Measurements from ENCODE around the gene HLX. TPM values are rescaled to one million over a fixed set of nuclear protein-coding genes. Genes with fewer than 3 reads are reported as not detected.

Gene HLX
- total RNA-seq, 1 experiment from 2014 or later, result 1.8 TPM

GRCh38 chr1:220893701-220894024, 14.4 kb downstream of the HLX start:
- CTCF ChIA-PET, result no interaction called here
- POLR2A ChIA-PET, result no interaction called here
- no peak overlapping the region for H2AFZ ChIP-seq (ENCODE audit: low read depth, low read length, poor library complexity, severe bottlenecking)
- BruUV-seq (replicated peaks), result no TSS peak
- H3K27me3 ChIP-seq (ENCODE audit: insufficient read depth, low read length), result no peaks in the 10 kb centered on the region
- RAD21 ChIA-PET (ENCODE audit: low non-redundant PET in 1 of 2, low total read pairs in 2 of 2, uncharacterized antibody in 2 of 2, unreplicated experiment in 2 of 2), result no interaction called here
- DNase-seq (ENCODE audit: low read depth, low spot score) (no peak), ATAC-seq (no peak)
- no peak overlapping the region for H3K4me3 ChIP-seq (replicated peaks in 1 of 2; ENCODE audit: low read depth in 1 of 2, low read length in 2 of 2)
- H3K4me1 ChIP-seq (ENCODE audit: control insufficient read depth in 1 of 2, insufficient read depth in 2 of 2, low read length in 2 of 2), result no peaks in the 10 kb centered on the region
- no peaks in the 10 kb centered on the region for H3K9me3 ChIP-seq (ENCODE audit: control insufficient read depth in 1 of 2, insufficient read depth in 1 of 2, low read depth in 1 of 2, low read length in 2 of 2)
- H3K9me2 ChIP-seq (ENCODE audit: insufficient read depth), result no peaks in the 10 kb centered on the region
- no peaks in the 10 kb centered on the region for H3K36me3 ChIP-seq (ENCODE audit: control insufficient read depth in 1 of 2, insufficient read depth in 2 of 2, low read length in 2 of 2)
- no peak overlapping the region for H3K27ac ChIP-seq (ENCODE audit: low read depth, low read length)
- no peaks in the 10 kb centered on the region for H4K20me1 ChIP-seq (ENCODE audit: insufficient read depth)
- no peaks in the 10 kb centered on the region for H3K79me2 ChIP-seq (ENCODE audit: insufficient read depth, low read length)
- no peak overlapping the region for H3K9ac ChIP-seq (ENCODE audit: low read length)
- intact Hi-C loops (cut with micrococcal nuclease), result no loop called here
- TF ChIP-seq CBX3 (IDR thresholded peaks at IDR 0.05; ENCODE audit: low read depth) (no peak), ZFX (IDR thresholded peaks at IDR 0.05) (no peak), EZH2 (IDR thresholded peaks at IDR 0.05) (no peak), CEBPB (IDR thresholded peaks at IDR 0.05; ENCODE audit: low read depth) (no peak)
- H3K4me2 ChIP-seq (ENCODE audit: low read length), result no peak overlapping the region

GRCh38 chr1:220894025-220894923, 15.0 kb downstream of the HLX start:
- ATAC-seq, result no peak
- H3K27me3 ChIP-seq (ENCODE audit: insufficient read depth, low read length), result no peaks in the 10 kb centered on the region
- no peak overlapping the region for H3K27ac ChIP-seq (ENCODE audit: low read depth, low read length)
- TF ChIP-seq ZNF274 (IDR thresholded peaks at IDR 0.05; ENCODE audit: low read depth, low read length), result no peak
- no peak for TF ChIP-seq SRF (IDR thresholded peaks at IDR 0.05; ENCODE audit: low read depth)
- no peak for TF ChIP-seq JUND (IDR thresholded peaks at IDR 0.05)
- no peak for TF ChIP-seq CBX3 (IDR thresholded peaks at IDR 0.05; ENCODE audit: low read depth)
- TF ChIP-seq ZBTB33 (IDR thresholded peaks at IDR 0.05; ENCODE audit: extremely low read depth, insufficient replicate concordance, low read length), result no peak
- no peak for TF ChIP-seq ELF1 (IDR thresholded peaks at IDR 0.05; ENCODE audit: borderline replicate concordance, low read depth)
- no peak for TF ChIP-seq FOSL1 (IDR thresholded peaks at IDR 0.05; ENCODE audit: low read depth)
- no peak for TF ChIP-seq ZFX (IDR thresholded peaks at IDR 0.05)
- TF ChIP-seq ATF3 (IDR thresholded peaks at IDR 0.05), result no peak
- TF ChIP-seq POLR2A (IDR thresholded peaks at IDR 0.05; ENCODE audit: borderline replicate concordance, extremely low read depth, insufficient read depth, insufficient read length), result no peak
- TF ChIP-seq YY1 (IDR thresholded peaks at IDR 0.05; ENCODE audit: extremely low read depth, insufficient replicate concordance, low read depth, low read length), result no peak
- TF ChIP-seq TCF7L2 (IDR thresholded peaks at IDR 0.05; ENCODE audit: borderline replicate concordance, extremely low read depth, insufficient read depth, insufficient read length), result no peak
- TF ChIP-seq SIN3A (IDR thresholded peaks at IDR 0.05; ENCODE audit: low read depth), result no peak
- TF ChIP-seq RAD21 (IDR thresholded peaks at IDR 0.05; ENCODE audit: low read depth), result no peak
- TF ChIP-seq CEBPB (IDR thresholded peaks at IDR 0.05; ENCODE audit: low read depth), result no peak
- no peak for TF ChIP-seq SP1 (IDR thresholded peaks at IDR 0.05; ENCODE audit: low read depth)
- TF ChIP-seq EGR1 (IDR thresholded peaks at IDR 0.05; ENCODE audit: low read depth), result no peak
- no peaks in the 10 kb centered on the region for H3K9me3 ChIP-seq (ENCODE audit: control insufficient read depth in 1 of 2, insufficient read depth in 1 of 2, low read depth in 1 of 2, low read length in 2 of 2)
- intact Hi-C loops (cut with micrococcal nuclease), result no loop called here
- no peaks in the 10 kb centered on the region for H4K20me1 ChIP-seq (ENCODE audit: insufficient read depth)
- no peak overlapping the region for H3K4me3 ChIP-seq (replicated peaks in 1 of 2; ENCODE audit: low read depth in 1 of 2, low read length in 2 of 2)
- ChIA-PET POLR2A (no interaction called here), CTCF (no interaction called here), RAD21 (ENCODE audit: low non-redundant PET in 1 of 2, low total read pairs in 2 of 2, uncharacterized antibody in 2 of 2, unreplicated experiment in 2 of 2) (no interaction called here)
- no peak overlapping the region for H3K4me2 ChIP-seq (ENCODE audit: low read length)
- DNase-seq (ENCODE audit: low read depth, low spot score), result no peak
- no peak overlapping the region for H3K9ac ChIP-seq (ENCODE audit: low read length)
- no TSS peak for BruUV-seq (replicated peaks)
- no peaks in the 10 kb centered on the region for H3K4me1 ChIP-seq (ENCODE audit: control insufficient read depth in 1 of 2, insufficient read depth in 2 of 2, low read length in 2 of 2)
- H3K79me2 ChIP-seq (ENCODE audit: insufficient read depth, low read length), result no peaks in the 10 kb centered on the region
- no peak overlapping the region for H2AFZ ChIP-seq (ENCODE audit: low read depth, low read length, poor library complexity, severe bottlenecking)
- no peaks in the 10 kb centered on the region for H3K9me2 ChIP-seq (ENCODE audit: insufficient read depth)
- no peaks in the 10 kb centered on the region for H3K36me3 ChIP-seq (ENCODE audit: control insufficient read depth in 1 of 2, insufficient read depth in 2 of 2, low read length in 2 of 2)

All from HCT116 (cell line).